ENCODE results near the gene PTPRCAP.
A peak's percentile ranks its signal among the peaks of the same experiment; 100 is the strongest.
"Not testable (repeated sequence)": the region's sequence is repeated elsewhere in the genome, so short reads cannot be mapped to it uniquely, and the experiment has no call there.

Gene PTPRCAP

DNA sequence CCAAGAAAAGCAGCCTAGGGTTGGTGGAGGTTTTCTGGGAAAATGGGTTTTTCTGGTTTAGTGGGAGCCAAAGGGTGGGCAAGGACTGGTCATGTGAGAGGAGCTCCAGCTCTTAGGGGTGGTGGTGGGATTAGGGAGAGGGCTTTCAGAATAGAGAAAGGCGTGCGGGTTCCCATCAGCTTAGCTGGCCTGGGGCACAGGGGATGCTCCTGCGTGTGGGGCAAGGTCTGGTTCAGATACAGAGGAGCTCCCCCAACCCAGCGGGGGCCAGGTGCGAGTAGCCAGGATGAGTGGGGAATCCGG is 30.9 kb upstream of the PTPRCAP start:
- no peaks in the 10 kb centered on the region for H3K9me3 ChIP-seq (ENCODE audit: control insufficient read depth, low read length)
- no peaks in the 10 kb centered on the region for H3K79me2 ChIP-seq
- TF ChIP-seq, protein P1, sequence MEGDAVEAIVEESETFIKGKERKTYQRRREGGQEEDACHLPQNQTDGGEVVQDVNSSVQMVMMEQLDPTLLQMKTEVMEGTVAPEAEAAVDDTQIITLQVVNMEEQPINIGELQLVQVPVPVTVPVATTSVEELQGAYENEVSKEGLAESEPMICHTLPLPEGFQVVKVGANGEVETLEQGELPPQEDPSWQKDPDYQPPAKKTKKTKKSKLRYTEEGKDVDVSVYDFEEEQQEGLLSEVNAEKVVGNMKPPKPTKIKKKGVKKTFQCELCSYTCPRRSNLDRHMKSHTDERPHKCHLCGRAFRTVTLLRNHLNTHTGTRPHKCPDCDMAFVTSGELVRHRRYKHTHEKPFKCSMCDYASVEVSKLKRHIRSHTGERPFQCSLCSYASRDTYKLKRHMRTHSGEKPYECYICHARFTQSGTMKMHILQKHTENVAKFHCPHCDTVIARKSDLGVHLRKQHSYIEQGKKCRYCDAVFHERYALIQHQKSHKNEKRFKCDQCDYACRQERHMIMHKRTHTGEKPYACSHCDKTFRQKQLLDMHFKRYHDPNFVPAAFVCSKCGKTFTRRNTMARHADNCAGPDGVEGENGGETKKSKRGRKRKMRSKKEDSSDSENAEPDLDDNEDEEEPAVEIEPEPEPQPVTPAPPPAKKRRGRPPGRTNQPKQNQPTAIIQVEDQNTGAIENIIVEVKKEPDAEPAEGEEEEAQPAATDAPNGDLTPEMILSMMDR (IDR thresholded peaks at IDR 0.05), result no peak
- H3K9ac ChIP-seq, result no peak overlapping the region
- H3K4me1 ChIP-seq, result no peaks in the 10 kb centered on the region
- peak overlapping the region; percentile 76 for H3K4me3 ChIP-seq (ENCODE audit: low read depth, low read length)
- H3K27me3 ChIP-seq (ENCODE audit: control insufficient read depth, insufficient read depth, low read length), result no peaks in the 10 kb centered on the region
- H2AFZ ChIP-seq, result peak overlapping the region; percentile 64
- peak overlapping the region; percentile 69 for H3K27ac ChIP-seq
- H3K36me3 ChIP-seq (ENCODE audit: control insufficient read depth, insufficient read depth, low read length), result no peaks in the 10 kb centered on the region
- peak overlapping the region; percentile 75 for H3K4me2 ChIP-seq (ENCODE audit: low read length)

DNA sequence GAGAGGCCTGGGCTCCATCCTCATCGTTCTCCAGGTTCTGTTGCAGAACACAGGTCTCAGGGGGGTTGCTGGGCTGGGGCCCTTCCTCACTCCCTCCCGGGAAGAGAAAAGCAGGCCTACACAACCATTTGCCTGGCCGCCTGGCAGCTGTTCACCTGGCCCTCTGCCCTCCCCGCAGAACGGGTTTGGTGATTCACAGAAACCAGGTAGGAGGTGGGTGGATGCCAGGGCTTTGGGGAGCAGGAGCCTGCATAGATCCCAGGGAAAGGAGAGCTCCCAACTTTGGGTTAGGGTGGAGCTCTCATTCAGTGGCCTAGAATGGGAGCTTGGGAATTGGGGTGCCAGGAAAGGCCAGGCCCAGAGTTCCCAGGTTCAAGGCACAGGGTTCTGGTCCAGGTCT is 30.6 kb upstream of the PTPRCAP start:
- peak overlapping the region; percentile 75 for H3K4me2 ChIP-seq (ENCODE audit: low read length)
- peak overlapping the region; percentile 76 for H3K4me3 ChIP-seq (ENCODE audit: low read depth, low read length)
- no peaks in the 10 kb centered on the region for H3K27me3 ChIP-seq (ENCODE audit: control insufficient read depth, insufficient read depth, low read length)
- no peaks in the 10 kb centered on the region for H3K79me2 ChIP-seq
- no peak overlapping the region for H3K9ac ChIP-seq
- no peaks in the 10 kb centered on the region for H3K36me3 ChIP-seq (ENCODE audit: control insufficient read depth, insufficient read depth, low read length)
- no peaks in the 10 kb centered on the region for H3K4me1 ChIP-seq
- TF ChIP-seq, protein P1 (IDR thresholded peaks at IDR 0.05), result no peak
- no peaks in the 10 kb centered on the region for H3K9me3 ChIP-seq (ENCODE audit: control insufficient read depth, low read length)
- no peak overlapping the region for H2AFZ ChIP-seq
- peak overlapping the region; percentile 69 for H3K27ac ChIP-seq

DNA sequence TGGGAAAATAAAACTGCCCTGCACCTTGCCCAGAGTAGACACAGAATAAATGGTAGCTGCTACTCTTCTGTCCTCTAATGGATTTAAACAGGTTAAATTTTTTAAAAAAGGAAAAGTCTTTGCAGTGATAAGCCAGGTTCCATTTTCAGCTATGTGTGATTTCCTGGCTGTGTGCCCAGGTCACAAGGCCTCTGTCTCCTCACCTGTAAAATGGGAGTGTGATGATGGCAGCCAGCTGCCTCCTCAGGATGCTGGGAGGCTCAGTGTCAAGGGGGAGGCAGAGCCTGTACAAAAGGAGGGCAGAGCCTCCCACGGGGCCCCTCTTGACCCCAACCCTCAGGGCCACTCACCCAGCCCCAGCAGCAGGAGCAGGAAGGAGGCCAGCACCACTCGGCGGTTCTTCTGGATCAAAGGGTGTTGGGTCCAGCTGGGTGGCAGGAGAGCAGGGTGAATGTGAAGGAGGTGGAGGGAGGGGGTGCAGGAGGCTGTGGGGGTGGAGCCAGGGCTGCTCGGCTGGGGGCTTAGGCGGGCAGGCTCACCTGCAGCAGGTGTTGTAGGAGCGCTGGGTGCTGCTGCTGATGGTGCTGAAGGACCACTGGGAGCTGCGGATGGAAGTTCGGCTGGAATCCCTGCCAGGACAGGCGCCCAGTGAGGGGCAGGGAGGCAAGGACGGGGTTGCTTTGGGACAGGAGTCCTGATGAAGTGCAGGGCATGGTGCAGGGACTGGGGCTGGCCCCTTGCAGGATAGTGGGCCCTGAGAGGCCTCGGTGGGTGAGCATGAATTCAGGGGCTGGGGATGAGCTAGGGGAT is 29.7 kb upstream of the PTPRCAP start:
- Histone ChIP-seq H3K36me3 (ENCODE audit: control insufficient read depth, insufficient read depth, low read length) (no peaks in the 10 kb centered on the region), H3K27me3 (ENCODE audit: control insufficient read depth, insufficient read depth, low read length) (no peaks in the 10 kb centered on the region), H3K9me3 (ENCODE audit: control insufficient read depth, low read length) (no peaks in the 10 kb centered on the region), H3K27ac (no peak overlapping the region), H3K79me2 (no peaks in the 10 kb centered on the region), H3K4me2 (ENCODE audit: low read length) (peak overlapping the region; percentile 75), H3K4me3 (ENCODE audit: low read depth, low read length) (no peak overlapping the region), H3K9ac (no peak overlapping the region), H2AFZ (no peak overlapping the region), H3K4me1 (no peaks in the 10 kb centered on the region)
- TF ChIP-seq, protein P1 (IDR thresholded peaks at IDR 0.05), result no peak

DNA sequence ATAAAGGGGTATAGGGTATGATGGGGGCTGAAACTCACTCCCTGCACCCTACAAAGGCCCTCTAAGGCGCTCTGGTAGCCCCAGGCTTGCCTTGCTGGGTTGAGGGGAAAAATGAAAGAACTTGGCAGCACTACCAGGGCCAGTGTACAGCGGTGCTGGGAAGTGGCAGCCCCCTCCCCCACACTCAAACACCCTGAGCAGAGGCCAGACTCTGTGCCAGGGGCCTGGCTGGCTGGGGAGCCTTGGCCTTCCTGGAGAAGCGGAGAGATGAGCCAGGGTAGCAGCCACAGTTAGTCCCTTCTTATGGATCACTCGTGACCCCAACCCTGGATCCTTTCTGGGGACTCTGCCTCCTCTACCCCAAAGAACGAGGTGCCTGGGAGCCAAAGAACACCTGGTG is 28.9 kb upstream of the PTPRCAP start:
- Histone ChIP-seq H3K9ac (no peak overlapping the region), H2AFZ (no peak overlapping the region), H3K4me2 (ENCODE audit: low read length) (no peak overlapping the region), H3K4me1 (no peaks in the 10 kb centered on the region), H3K9me3 (ENCODE audit: control insufficient read depth, low read length) (no peaks in the 10 kb centered on the region), H3K79me2 (no peaks in the 10 kb centered on the region), H3K36me3 (ENCODE audit: control insufficient read depth, insufficient read depth, low read length) (no peaks in the 10 kb centered on the region), H3K27me3 (ENCODE audit: control insufficient read depth, insufficient read depth, low read length) (no peaks in the 10 kb centered on the region), H3K4me3 (ENCODE audit: low read depth, low read length) (no peak overlapping the region), H3K27ac (no peak overlapping the region)
- TF ChIP-seq, protein P1 (IDR thresholded peaks at IDR 0.05), result no peak

DNA sequence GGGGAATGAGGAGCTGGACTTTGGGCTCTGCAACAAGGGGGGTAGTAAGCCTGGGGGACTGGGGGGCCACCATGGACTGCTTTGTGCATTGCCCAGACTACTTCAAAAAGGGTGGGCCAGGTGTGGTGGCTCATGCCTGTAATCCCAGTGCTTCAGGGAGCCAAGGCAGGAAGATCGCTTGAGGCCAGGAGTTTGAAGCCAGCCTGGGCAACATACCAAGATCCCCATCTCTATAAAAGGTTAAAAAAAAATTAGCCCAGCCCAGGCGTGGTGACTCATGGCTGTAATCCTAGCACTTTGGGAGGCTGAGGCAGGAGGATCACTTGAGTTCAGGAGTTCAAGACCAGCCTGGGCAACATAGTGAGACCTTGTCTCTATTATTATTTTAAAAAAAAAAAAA is 28.0 kb upstream of the PTPRCAP start:
- not testable (repeated sequence) for H3K27me3 ChIP-seq (ENCODE audit: control insufficient read depth, insufficient read depth, low read length); H3K9me3 ChIP-seq (ENCODE audit: control insufficient read depth, low read length); H3K4me1 ChIP-seq; H3K79me2 ChIP-seq; H3K9ac ChIP-seq; H2AFZ ChIP-seq; H3K27ac ChIP-seq; H3K36me3 ChIP-seq (ENCODE audit: control insufficient read depth, insufficient read depth, low read length)
- Histone ChIP-seq H3K4me2 (ENCODE audit: low read length) (peak overlapping the region; percentile 76), H3K4me3 (ENCODE audit: low read depth, low read length) (peak overlapping the region; percentile 64)
